ENCODE results near the gene CELF2.

- TF ChIP-seq CTCF (tag by site-specific recombination; IDR thresholded peaks at IDR 0.05) (no peak), ZEB2 (tag by site-specific recombination; IDR thresholded peaks at IDR 0.05) (no peak), ZFP41 (tag by site-specific recombination; IDR thresholded peaks at IDR 0.05; ENCODE audit: borderline replicate concordance) (no peak), ZNF626 (tag by site-specific recombination; IDR thresholded peaks at IDR 0.05) (no peak), ZNF654 (tag by site-specific recombination; IDR thresholded peaks at IDR 0.05; ENCODE audit: low read depth) (no peak), ZNF37A (tag by site-specific recombination; IDR thresholded peaks at IDR 0.05) (no peak), ZNF664 (tag by site-specific recombination; IDR thresholded peaks at IDR 0.05) (no peak), ZSCAN16 (tag by site-specific recombination; IDR thresholded peaks at IDR 0.05) (no peak), ZBTB21 (tag by site-specific recombination; IDR thresholded peaks at IDR 0.05) (no peak), ZNF280D (tag by site-specific recombination; IDR thresholded peaks at IDR 0.05) (no peak), KLF10 (tag by site-specific recombination; IDR thresholded peaks at IDR 0.05) (no peak), YY1 (tag by site-specific recombination; IDR thresholded peaks at IDR 0.05) (no peak), ELK4 (IDR thresholded peaks at IDR 0.05; ENCODE audit: borderline replicate concordance, low read depth, low read length) (no peak)
Measured at GRCh38 chr10:11098666-11099065, 81.0 kb downstream of the CELF2 start.
